Ascending aorta (tissue), 2 donors: ENCODE measurements around the gene TRAPPC6A. TPM values are rescaled to one million over a fixed set of nuclear protein-coding genes. Genes with fewer than 3 reads are reported as not detected.

Source experiments
- DNase-seq, 2 donors: peaks; one replicate each; pipeline ENCODE4 v3.0.0-alpha.2; 2019; ENCODE audit warnings: low spot score in 2 of 2
- H3K27ac ChIP-seq, 2 donors: fragments of 200-600 bp; sonication (generic); one replicate each; pipeline ENCODE4 v1.5.1; 2016 to 2017; ENCODE audit warnings: mild to moderate bottlenecking in 1 of 2
- H3K27me3 ChIP-seq: fragments of 200-600 bp; sonication (generic); one replicate; pipeline ENCODE4 v1.5.1; 2017
- H3K36me3 ChIP-seq, 2 donors: fragments of 200-600 bp; sonication (generic); one replicate each; pipeline ENCODE4 v1.5.1; 2016
- H3K4me1 ChIP-seq, 2 donors: fragments of 200-600 bp; sonication (generic); one replicate each; pipeline ENCODE4 v1.5.1; 2016 to 2017; ENCODE audit warnings: mild to moderate bottlenecking in 1 of 2
- H3K4me3 ChIP-seq, 2 donors: fragments of 200-600 bp; sonication (generic); one replicate each; pipeline ENCODE4 v1.5.1; 2016 to 2017; ENCODE audit warnings: mild to moderate bottlenecking in 1 of 2
- H3K9me3 ChIP-seq, 2 donors: fragments of 200-600 bp; sonication (generic); one replicate each; pipeline ENCODE4 v1.5.1; 2016
- CTCF ChIP-seq, 3 experiments: fragments of 200-600 bp in 2 of 3; fragments of 450-650 bp in 1 of 3; sonication (generic) in 2 of 3; IDR thresholded peaks; one replicate each; pipeline ENCODE4 v1.5.1; 2016 to 2019; ENCODE audit warnings: antibody characterized with exemption in 3 of 3, mild to moderate bottlenecking in 1 of 3, moderate library complexity in 1 of 3
- intact Hi-C: fragments of 100-400 bp; cut with DNase I; formaldehyde crosslinking; loops from one replicate; pipeline ENCODE4 v1.15.1; 2023
- total RNA-seq: library from RNA; depleted of rRNA; stranded (reverse); fragments of >200 nt; gene quantifications from one replicate; pipeline ENCODE4 v1.1.0, GENCODE V29; 2016

TRAPPC6A gene
- total RNA-seq, 1 donor from 2014 or later: 18.3 TPM

- TF ChIP-seq CTCF (IDR thresholded peaks at IDR 0.05): peak in 2 of 3 experiments; percentile 11 to 34
- peak; percentile 100 for DNase-seq
- Histone ChIP-seq H3K4me3 (peak within 1 kb of the TSS; percentile 84 to 91), H3K9me3 (no peaks in the 10 kb centered on the region), H3K27ac (peak within 1 kb of the TSS; percentile 96 to 99), H3K27me3 (no peaks in the 10 kb centered on the region), H3K36me3 (peaks cover 3 to 16% of the 10 kb centered on the region in 2 donors), H3K4me1 (peaks cover 3 to 24% of the 10 kb centered on the region in 2 donors)
- intact Hi-C loops: loop anchor here (1.0 to 5.0 kb wide), 7 partner anchors 72 to 331 kb away; partner anchors contain the start of genes CLPTM1, ERCC2, MARK4 and NECTIN2
These were observed 430 bp upstream of the TRAPPC6A start, which contains the start of gene BLOC1S3 for GRCh38 chr19:45178262-45179071. Gene BLOC1S3 (plus strand): TSS chr19:45178784. CDS start chr19:45179297, 513 bp downstream.

GRCh38 chr19:45175515-45176345 is 2.3 kb downstream of the TRAPPC6A start:
- DNase-seq: no peak
- intact Hi-C loops: loop anchor here (5.0 kb wide), 2 partner anchors 218 to 328 kb away; partner anchors contain the start of genes CLPTM1 and NECTIN2
- no peaks in the 10 kb centered on the region for H3K27me3 ChIP-seq
- no peaks in the 10 kb centered on the region for H3K9me3 ChIP-seq
- no peak overlapping the region for H3K27ac ChIP-seq
- no peak overlapping the region for H3K4me3 ChIP-seq
- H3K4me1 ChIP-seq: peaks cover under 1 to 19% of the 10 kb centered on the region in 2 donors
- peaks cover 0 to 2% of the 10 kb centered on the region in 2 donors for H3K36me3 ChIP-seq
- no peak for TF ChIP-seq CTCF (IDR thresholded peaks at IDR 0.05)

- no peaks in the 10 kb centered on the region for H3K9me3 ChIP-seq
- no peaks in the 10 kb centered on the region for H3K27me3 ChIP-seq
- H3K27ac ChIP-seq: no peak overlapping the region
- H3K4me1 ChIP-seq: peaks cover 0 to 7% of the 10 kb centered on the region in 2 donors
- H3K36me3 ChIP-seq: no peaks in the 10 kb centered on the region
- no peak overlapping the region for H3K4me3 ChIP-seq
- DNase-seq: no peak
- intact Hi-C loops: no loop called here
- no peak for TF ChIP-seq CTCF (IDR thresholded peaks at IDR 0.05)
These were observed 4.2 kb downstream of the TRAPPC6A start for GRCh38 chr19:45173816-45174215.

GRCh38 chr19:45172611-45173208 is 5.3 kb downstream of the TRAPPC6A start:
- no peak for TF ChIP-seq CTCF (IDR thresholded peaks at IDR 0.05)
- Histone ChIP-seq H3K9me3 (no peaks in the 10 kb centered on the region), H3K36me3 (no peaks in the 10 kb centered on the region), H3K27me3 (no peaks in the 10 kb centered on the region), H3K27ac (no peak overlapping the region), H3K4me1 (peaks cover 0 to 7% of the 10 kb centered on the region in 2 donors), H3K4me3 (no peak overlapping the region)
- intact Hi-C loops: no loop called here
- DNase-seq: no peak

GRCh38 chr19:45172173-45172572 is 5.9 kb downstream of the TRAPPC6A start:
- Histone ChIP-seq H3K27ac (no peak overlapping the region), H3K36me3 (no peaks in the 10 kb centered on the region), H3K4me1 (peaks cover 0 to 3% of the 10 kb centered on the region in 2 donors), H3K9me3 (no peaks in the 10 kb centered on the region), H3K27me3 (no peaks in the 10 kb centered on the region), H3K4me3 (no peak overlapping the region)
- no peak for DNase-seq
- intact Hi-C loops: no loop called here
- no peak for TF ChIP-seq CTCF (IDR thresholded peaks at IDR 0.05)
